PC-3 (cell line): Measurements from ENCODE around the gene BNIP2.

Source experiments
- EZH2 ChIP-seq: fragments of 300-600 bp; sonication (generic); IDR thresholded peaks from one replicate; pipeline ENCODE4 v1.6.1; 2017; ENCODE audit warnings: antibody characterized with exemption, mild to moderate bottlenecking, low read length; ENCODE audit not compliant: unreplicated experiment
- EZH2phosphoT487 ChIP-seq: fragments of 300-600 bp; sonication (generic); IDR thresholded peaks from 2 replicates; pipeline ENCODE4 v1.6.1; 2018; ENCODE audit warnings: mild to moderate bottlenecking, antibody characterized with exemption, low read length, borderline replicate concordance
- TF ChIP-seq, protein P1 (sequence below): fragments of 300-600 bp; sonication (generic); conservative IDR thresholded peaks from 2 replicates; pipeline ENCODE4 v1.5.1; 2017; ENCODE audit warnings: antibody characterized with exemption, low read depth, mild to moderate bottlenecking, low read length

DNA sequence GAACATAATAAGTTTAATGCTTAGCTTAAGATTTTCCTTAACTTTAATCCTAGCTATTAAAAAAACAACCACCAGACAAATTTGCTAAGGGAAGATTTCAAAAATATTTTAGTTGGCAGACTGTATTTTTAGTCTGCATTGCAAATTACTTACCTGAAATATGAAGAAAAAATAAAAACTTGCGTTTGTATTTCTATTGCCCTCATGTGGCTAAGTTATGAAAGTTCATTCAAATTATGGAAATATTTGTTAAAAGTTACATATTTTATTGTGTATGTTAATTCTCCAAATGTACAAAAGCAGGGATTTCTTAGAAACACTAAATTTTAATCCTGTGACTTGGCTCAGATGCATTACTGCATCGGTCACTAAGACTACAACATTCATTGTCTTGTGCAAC lies 46.8 kb downstream of the BNIP2 start:
- TF ChIP-seq, protein P1, sequence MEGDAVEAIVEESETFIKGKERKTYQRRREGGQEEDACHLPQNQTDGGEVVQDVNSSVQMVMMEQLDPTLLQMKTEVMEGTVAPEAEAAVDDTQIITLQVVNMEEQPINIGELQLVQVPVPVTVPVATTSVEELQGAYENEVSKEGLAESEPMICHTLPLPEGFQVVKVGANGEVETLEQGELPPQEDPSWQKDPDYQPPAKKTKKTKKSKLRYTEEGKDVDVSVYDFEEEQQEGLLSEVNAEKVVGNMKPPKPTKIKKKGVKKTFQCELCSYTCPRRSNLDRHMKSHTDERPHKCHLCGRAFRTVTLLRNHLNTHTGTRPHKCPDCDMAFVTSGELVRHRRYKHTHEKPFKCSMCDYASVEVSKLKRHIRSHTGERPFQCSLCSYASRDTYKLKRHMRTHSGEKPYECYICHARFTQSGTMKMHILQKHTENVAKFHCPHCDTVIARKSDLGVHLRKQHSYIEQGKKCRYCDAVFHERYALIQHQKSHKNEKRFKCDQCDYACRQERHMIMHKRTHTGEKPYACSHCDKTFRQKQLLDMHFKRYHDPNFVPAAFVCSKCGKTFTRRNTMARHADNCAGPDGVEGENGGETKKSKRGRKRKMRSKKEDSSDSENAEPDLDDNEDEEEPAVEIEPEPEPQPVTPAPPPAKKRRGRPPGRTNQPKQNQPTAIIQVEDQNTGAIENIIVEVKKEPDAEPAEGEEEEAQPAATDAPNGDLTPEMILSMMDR = peak; percentile 47; the same call in 1 of the 2 replicates
- TF ChIP-seq EZH2 (no peak), EZH2phosphoT487 (no peak)
